Chondrocyte (in vitro differentiated cells): ENCODE results near the gene HNF4A. TPM values are rescaled to one million over a fixed set of nuclear protein-coding genes. Genes with fewer than 3 reads are reported as not detected.

ENCODE experiments used
- DNase-seq: peaks from one replicate; pipeline ENCODE4 v3.0.0; 2021; ENCODE audit warnings: mixed read lengths, low spot score
- H3K27ac Mint-ChIP-seq: one replicate; pipeline ENCODE4 v1.8.0; 2021; ENCODE audit warnings: mild to moderate bottlenecking, moderate library complexity, mixed read lengths; ENCODE audit not compliant: unreplicated experiment
- H3K27me3 Mint-ChIP-seq: 2 replicates; pipeline ENCODE4 v1.8.0; 2021; ENCODE audit warnings: low read depth, mixed read lengths
- H3K36me3 Mint-ChIP-seq: 2 replicates; pipeline ENCODE4 v1.8.0; 2021; ENCODE audit warnings: low read depth, mixed read lengths
- H3K4me1 Mint-ChIP-seq: 2 replicates; pipeline ENCODE4 v1.8.0; 2021; ENCODE audit warnings: low read depth, mild to moderate bottlenecking, mixed read lengths
- H3K4me3 Mint-ChIP-seq: one replicate; pipeline ENCODE4 v1.8.0; 2021; ENCODE audit warnings: mild to moderate bottlenecking, moderate library complexity, mixed read lengths; ENCODE audit not compliant: unreplicated experiment
- H3K9me3 Mint-ChIP-seq: 2 replicates; pipeline ENCODE4 v1.8.0; 2021; ENCODE audit warnings: low read depth, mixed read lengths
- CTCF ChIP-seq: fragments of 200-600 bp; sonication (generic); IDR thresholded peaks from 2 replicates; pipeline ENCODE4 v1.5.0; 2021; ENCODE audit warnings: antibody characterized with exemption, mild to moderate bottlenecking, moderate library complexity
- total RNA-seq: library from RNA; stranded (reverse); gene quantifications from 3 replicates; pipeline ENCODE4 v1.2.1, GENCODE V29; 2021

The HNF4A gene
- total RNA-seq, 1 donor from 2014 or later = not detected

GRCh38 chr20:44428174-44429016, 72.9 kb downstream of the HNF4A start:
- Mint-ChIP-seq H3K4me1 (no peaks in the 10 kb centered on the region), H3K9me3 (peaks cover 4% of the 10 kb centered on the region), H3K36me3 (no peaks in the 10 kb centered on the region), H3K4me3 (no peak overlapping the region), H3K27ac (no peak overlapping the region), H3K27me3 (peaks cover 30% of the 10 kb centered on the region)
- no peak for TF ChIP-seq CTCF
- no peak for DNase-seq

GRCh38 chr20:44429017-44429339, 73.5 kb downstream of the HNF4A start:
- H3K4me1 Mint-ChIP-seq = no peaks in the 10 kb centered on the region

GRCh38 chr20:44429419-44430269, 74.1 kb downstream of the HNF4A start:
- no peak for DNase-seq
- Mint-ChIP-seq H3K27me3 (peaks cover 37% of the 10 kb centered on the region), H3K9me3 (peaks cover 4% of the 10 kb centered on the region), H3K36me3 (no peaks in the 10 kb centered on the region), H3K27ac (no peak overlapping the region), H3K4me3 (no peak overlapping the region), H3K4me1 (no peaks in the 10 kb centered on the region)
- TF ChIP-seq CTCF = no peak

More at GRCh38 chr20:44429017-44429339, 73.5 kb downstream of the HNF4A start:
- H3K9me3 Mint-ChIP-seq = peaks cover 4% of the 10 kb centered on the region
- peaks cover 34% of the 10 kb centered on the region for H3K27me3 Mint-ChIP-seq
- no peak for DNase-seq
- no peak overlapping the region for H3K4me3 Mint-ChIP-seq
- H3K27ac Mint-ChIP-seq = no peak overlapping the region
- H3K36me3 Mint-ChIP-seq = no peaks in the 10 kb centered on the region
- TF ChIP-seq CTCF = no peak

GRCh38 chr20:44430270-44431065, 75.0 kb downstream of the HNF4A start:
- no peaks in the 10 kb centered on the region for H3K4me1 Mint-ChIP-seq
- H3K27me3 Mint-ChIP-seq = peaks cover 37% of the 10 kb centered on the region
- no peak for DNase-seq
- H3K27ac Mint-ChIP-seq = no peak overlapping the region
- no peak overlapping the region for H3K4me3 Mint-ChIP-seq
- peaks cover 4% of the 10 kb centered on the region for H3K9me3 Mint-ChIP-seq
- H3K36me3 Mint-ChIP-seq = no peaks in the 10 kb centered on the region
- TF ChIP-seq CTCF = no peak

- no peak for TF ChIP-seq CTCF
- H3K27ac Mint-ChIP-seq = no peak overlapping the region
- H3K27me3 Mint-ChIP-seq = peaks cover 38% of the 10 kb centered on the region
These were observed 75.6 kb downstream of the HNF4A start for GRCh38 chr20:44431118-44431501.

More at GRCh38 chr20:44431118-44431501, 75.6 kb downstream of the HNF4A start:
- no peaks in the 10 kb centered on the region for H3K4me1 Mint-ChIP-seq
- H3K36me3 Mint-ChIP-seq = no peaks in the 10 kb centered on the region
- DNase-seq = no peak
- no peak overlapping the region for H3K4me3 Mint-ChIP-seq
- peaks cover 4% of the 10 kb centered on the region for H3K9me3 Mint-ChIP-seq
